ENCODE measurements around the gene ART1. TPM values are rescaled to one million over a fixed set of nuclear protein-coding genes. Genes with fewer than 3 reads are reported as not detected.

Gene ART1
- total RNA-seq, 1 experiment from 2014 or later, result not detected

DNA sequence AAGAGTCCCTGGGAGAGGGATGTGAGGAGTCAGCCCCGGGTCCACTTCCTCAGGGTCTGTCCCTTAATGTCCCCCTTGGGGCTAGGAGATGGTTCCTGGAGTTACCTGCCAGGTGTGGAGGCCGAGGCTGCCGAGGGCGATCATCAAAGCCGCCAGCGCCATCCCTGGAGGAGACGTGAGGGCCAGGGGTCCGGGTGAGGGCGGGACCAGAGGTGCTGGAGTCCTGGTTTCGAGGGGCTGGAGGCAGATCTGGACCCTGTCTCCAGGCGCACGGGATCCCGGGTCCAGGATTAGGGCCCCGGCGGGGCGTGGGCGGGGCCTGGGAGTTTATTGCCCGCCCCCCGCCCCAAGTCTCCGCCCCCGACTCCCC, 3.2 kb upstream of the ART1 start, which contains the start of gene ART5:
Gene ART5, minus strand, starts transcription at position 292 of the 370 bp plus-strand sequence. Its CDS starts 130 bp downstream, at position 162.
- Mint-ChIP-seq H3K4me3 (peak within 1 kb of the TSS; percentile 73 to 91), H3K27me3 (ENCODE audit: low read depth) (peaks cover 28% of the 10 kb centered on the region), H3K4me1 (peaks cover 9 to 13% of the 10 kb centered on the region in 2 experiments), H3K36me3 (ENCODE audit: insufficient read depth in 1 of 3, low read depth in 3 of 3) (peaks cover 5 to 15% (median 7%) of the 10 kb centered on the region in 3 experiments; a peak in 6 of 7 replicates), H3K27ac (peak within 1 kb of the TSS; percentile 96 to 99 (median 99)), H3K9me3 (peaks cover 11 to 17% of the 10 kb centered on the region in 2 experiments)
- Histone ChIP-seq H3K23me2 (ENCODE audit: insufficient read length, low read depth, low read length, poor library complexity, severe bottlenecking) (peaks cover 13% of the 10 kb centered on the region), H3K18ac (ENCODE audit: insufficient read length, low read depth, low read length) (peak within 1 kb of the TSS; percentile 80), H3K56ac (ENCODE audit: insufficient read length, low read depth, low read length) (no peak within 1 kb of the TSS), H3K4me1 (ENCODE audit: insufficient read depth, low read length) (no peaks in the 10 kb centered on the region), H2AFZ (ENCODE audit: low read length) (no peak within 1 kb of the TSS), H4K20me1 (ENCODE audit: control insufficient read depth, insufficient read depth, insufficient read length) (no peaks in the 10 kb centered on the region), H2BK12ac (ENCODE audit: insufficient read length, low read depth, low read length) (no peak within 1 kb of the TSS), H2BK20ac (ENCODE audit: low read depth, low read length, poor library complexity, severe bottlenecking) (no peak within 1 kb of the TSS), H3K27ac (ENCODE audit: insufficient read length, low read depth, low read length) (peak within 1 kb of the TSS; percentile 1), H4K5ac (ENCODE audit: insufficient read length, low read depth, low read length) (no peak within 1 kb of the TSS), H3K79me2 (ENCODE audit: insufficient read depth, low read length) (no peaks in the 10 kb centered on the region), H3K23ac (ENCODE audit: insufficient read length, low read depth, low read length) (no peak within 1 kb of the TSS), H3K27me3 (ENCODE audit: insufficient read depth, low read length) (no peaks in the 10 kb centered on the region), H3K9ac (ENCODE audit: extremely low read depth, insufficient read length, low read length) (peak within 1 kb of the TSS; percentile 30), H2BK120ac (ENCODE audit: low read depth, low read length, poor library complexity, severe bottlenecking) (no peak within 1 kb of the TSS), H3K14ac (ENCODE audit: insufficient read depth, low read length) (peak within 1 kb of the TSS; percentile 69), H2BK5ac (ENCODE audit: insufficient read length, low read length) (no peak within 1 kb of the TSS), H3K4ac (ENCODE audit: low read depth, low read length) (no peak within 1 kb of the TSS), H4K91ac (ENCODE audit: insufficient read length, low read depth, low read length) (no peak within 1 kb of the TSS), H4K8ac (replicated peaks; ENCODE audit: insufficient read length, low read depth, low read length) (no peak within 1 kb of the TSS), H2BK15ac (ENCODE audit: low read depth, low read length) (no peak within 1 kb of the TSS), H3K79me1 (ENCODE audit: insufficient read depth, low read depth, low read length, poor library complexity, severe bottlenecking) (no peaks in the 10 kb centered on the region), H2AK5ac (ENCODE audit: insufficient read length, low read length) (no peak within 1 kb of the TSS), H3K4me2 (ENCODE audit: insufficient read depth, insufficient read length, low read length) (peak within 1 kb of the TSS; percentile 82), H3K9me3 (ENCODE audit: control insufficient read depth, low read depth, low read length) (no peaks in the 10 kb centered on the region), H3T11ph (ENCODE audit: low read length) (no peak within 1 kb of the TSS)
- TF ChIP-seq CTCF (conservative IDR thresholded peaks at IDR 0.05), result no peak
- no peak for DNase-seq
- no CpG with 5 or more reads among the region's 21 CpGs for WGBS (ENCODE audit: extremely low coverage, insufficient read length, low lambda C conversion rate)
